Medulla oblongata (tissue), 1 donor: Measurements from ENCODE around the gene PRKG1.
"Not testable (repeated sequence)": the region's sequence is repeated elsewhere in the genome, so short reads cannot be mapped to it uniquely, and the experiment has no call there.

Experiments used
- DNase-seq: peaks from one replicate; pipeline ENCODE4 v3.0.0-alpha.2; 2015; ENCODE audit errors: extremely low spot score

Gene PRKG1

DNA sequence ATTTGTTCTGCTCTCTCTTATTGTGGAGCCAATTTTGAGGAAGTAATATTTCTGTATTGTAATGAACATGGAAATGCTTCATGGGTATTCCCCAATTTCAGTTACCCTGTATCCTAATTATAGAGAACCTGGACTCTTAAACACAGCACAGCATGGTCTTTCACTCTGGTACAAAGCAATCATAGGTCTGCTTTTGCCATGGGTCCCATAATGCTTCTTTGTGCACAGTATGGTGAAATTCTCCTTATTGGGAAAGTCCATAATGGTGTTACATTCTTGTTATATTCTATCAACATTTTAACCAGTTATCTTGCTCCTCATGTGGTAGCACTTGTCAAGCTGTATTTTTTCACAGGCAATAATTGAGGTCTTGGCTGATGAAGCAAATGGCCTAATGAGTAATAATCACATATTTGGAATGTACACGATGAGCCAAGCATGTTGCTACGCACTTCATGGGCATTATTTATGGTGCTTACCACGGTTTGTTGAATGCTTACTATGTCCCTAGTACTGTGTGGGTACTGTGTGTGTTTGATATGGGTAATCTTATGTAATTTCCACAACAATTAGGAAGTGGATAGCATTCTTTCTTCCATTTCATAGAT lies 42.9 kb downstream of the PRKG1 start:
- DNase-seq, result no peak

DNA sequence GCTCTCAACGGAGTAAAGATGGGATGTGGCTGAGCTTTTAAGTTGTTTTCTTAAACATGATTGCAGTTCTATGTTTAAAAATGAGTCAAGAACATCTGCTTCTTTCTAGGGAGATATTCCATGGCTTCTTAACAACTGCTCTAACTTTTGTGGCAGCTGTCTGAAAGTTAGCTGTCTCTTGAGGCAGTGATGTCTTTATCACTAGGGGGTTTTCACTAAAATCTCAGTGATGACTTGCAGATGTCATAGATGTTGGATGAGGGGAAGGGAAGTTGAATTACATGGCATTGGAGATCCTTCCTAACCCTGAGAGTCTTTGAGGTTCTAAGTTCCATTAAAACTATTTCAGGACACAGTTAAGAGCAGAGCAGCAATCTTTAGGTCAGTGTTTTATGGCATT lies 43.5 kb downstream of the PRKG1 start:
- DNase-seq, result no peak

DNA sequence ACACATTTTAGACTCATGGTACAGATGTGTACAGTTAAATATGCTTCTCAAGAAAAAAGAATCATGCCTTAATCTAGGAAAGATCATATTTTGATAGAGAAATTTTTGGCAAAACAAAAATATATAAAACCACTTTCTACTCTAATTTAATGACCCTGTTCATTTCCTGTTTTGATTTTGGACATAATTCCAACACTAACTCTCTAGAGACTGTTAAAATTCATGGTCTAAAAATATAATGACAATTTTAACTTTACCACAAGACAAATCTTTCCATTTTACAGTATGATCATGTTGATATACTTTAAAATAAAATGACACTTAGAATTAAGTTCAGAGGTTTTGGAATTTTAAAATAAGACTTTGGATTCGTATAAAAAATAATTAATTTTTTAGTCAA lies 45.2 kb downstream of the PRKG1 start:
- DNase-seq, result no peak

DNA sequence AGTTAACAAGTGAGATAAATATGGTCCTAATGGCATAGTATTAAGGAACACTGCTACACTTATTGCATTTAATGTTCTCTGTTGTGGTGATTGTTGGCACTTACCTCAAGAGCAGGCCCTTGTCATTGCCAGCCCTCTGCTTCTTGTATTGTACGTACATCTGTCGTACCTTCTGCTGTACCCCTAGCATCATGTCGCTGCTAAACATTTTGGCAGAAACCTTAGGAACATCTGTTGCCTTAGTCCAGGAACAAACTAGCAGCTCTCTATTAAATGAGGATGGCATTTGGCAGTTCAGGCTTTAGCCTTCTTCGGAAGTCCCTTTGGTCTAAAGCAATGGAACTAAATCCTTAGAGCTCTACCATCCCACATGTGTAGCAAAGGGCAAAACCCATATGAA lies 47.6 kb downstream of the PRKG1 start:
- DNase-seq, result no peak

DNA sequence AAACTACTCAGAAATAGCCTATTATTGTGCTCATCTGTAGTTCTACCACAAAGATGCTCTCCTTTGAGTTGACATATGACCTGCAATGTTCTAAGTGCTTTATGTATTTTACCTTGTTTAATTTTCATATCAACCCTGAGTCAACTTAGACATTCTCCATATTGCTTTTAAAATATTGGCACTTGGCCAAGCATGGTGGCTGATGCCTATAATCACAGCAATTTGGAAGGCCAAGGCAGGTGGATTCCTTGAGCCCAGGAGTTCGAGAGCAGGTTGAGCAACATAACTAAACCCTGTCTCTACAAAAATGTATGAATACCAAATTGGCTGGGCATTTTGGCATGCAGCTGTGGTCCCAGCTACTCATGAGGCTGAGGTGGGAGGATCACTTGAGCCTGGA lies 50.6 kb downstream of the PRKG1 start:
- no peak for DNase-seq

DNA sequence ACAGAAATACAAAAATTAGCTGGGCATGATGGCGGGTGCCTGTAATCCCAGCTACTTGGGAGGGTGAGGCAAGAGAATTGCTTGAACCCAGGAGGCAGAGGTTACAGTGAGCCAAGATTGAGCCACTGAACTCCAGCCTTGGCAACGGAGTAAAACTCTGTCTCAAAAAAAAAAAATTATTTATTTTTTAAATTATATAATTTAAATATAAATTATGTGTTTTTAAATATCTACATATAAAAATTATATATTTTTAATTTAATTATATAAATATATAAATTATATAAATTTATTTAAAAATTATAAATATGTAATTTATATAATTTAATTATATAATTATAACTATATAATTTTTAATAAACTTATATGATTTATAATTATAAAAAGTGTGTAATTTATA lies 51.2 kb downstream of the PRKG1 start:
- no peak for DNase-seq

DNA sequence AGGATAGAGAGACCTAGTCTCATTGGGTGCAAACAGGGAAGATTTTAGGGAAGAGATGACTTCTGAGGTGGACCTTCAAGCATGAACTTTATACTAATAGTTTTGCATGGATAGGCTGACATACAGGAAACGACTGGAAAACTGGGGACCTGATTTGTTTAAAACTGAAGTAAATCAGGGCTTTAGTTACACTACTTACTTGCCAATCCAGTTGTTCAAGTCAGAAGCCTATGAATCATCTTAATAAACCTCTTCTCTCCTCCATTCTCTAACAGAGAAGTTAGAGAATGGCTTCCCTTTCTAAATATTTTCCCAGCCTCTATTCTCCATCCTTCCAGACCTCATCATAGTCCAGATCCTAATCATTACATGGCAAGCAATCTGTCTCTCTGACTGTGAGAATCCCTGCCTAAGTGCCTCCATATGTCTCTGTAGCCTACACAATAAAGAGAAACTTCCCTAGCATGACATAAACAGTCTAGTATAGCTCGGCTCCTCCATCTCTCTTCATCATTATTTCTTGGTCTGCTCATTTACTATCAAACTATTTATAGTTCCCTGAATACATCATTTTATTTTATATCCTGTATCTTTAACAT lies 55.8 kb downstream of the PRKG1 start:
- DNase-seq, result no peak

DNA sequence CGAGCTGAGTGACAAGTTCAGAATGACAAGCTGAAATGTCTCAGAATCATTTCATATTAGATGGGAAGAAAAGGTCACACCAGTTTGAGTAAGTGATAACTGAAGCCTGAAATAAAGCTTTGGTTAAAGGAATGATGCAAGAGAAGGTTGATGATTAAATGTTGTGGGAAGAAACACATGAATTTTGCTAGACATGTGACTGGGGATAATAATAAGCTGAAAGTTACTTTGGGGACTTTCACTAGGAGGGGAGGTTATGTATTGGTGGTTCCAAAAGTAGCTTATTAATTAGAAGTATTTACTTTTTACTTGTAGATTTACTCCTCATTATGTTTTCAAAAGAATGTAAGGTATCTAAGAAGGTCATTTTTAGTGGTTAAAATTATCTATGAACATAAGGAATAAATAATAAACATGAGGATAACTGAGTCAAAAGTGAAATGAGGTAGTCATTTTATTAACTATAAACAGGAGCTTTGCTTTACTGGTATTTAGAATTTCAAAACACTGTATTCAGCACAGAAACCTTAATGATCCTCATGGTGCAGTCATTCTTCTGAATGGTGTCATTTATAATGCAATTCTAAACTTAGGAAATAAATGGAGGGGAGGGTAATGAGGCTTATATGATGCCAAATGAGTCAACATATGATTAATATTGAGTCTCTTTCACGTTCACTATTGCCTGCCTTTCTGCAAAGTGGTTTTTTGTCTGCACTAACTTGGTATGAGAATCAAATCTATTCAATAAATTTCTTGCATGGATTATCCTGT lies 63.7 kb downstream of the PRKG1 start:
- DNase-seq, result no peak

DNA sequence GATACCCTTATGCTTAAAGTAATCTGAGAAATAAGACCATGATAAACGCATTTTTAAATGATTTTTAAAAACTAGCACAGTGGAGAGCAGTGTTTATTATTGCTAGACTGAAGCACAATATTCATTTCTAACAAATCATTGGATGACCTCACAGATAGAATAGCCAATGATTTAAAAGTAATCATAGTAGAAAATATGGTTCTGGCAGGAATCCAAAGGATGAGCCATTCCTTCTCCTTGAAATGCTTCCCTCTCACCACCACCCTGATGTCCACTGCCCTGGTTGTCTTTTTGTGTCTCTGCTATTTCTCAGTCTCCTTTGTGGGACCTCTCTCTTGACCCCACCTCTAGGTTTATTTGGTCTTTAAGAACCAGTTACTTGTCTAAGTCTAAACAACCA lies 64.9 kb downstream of the PRKG1 start:
- DNase-seq, result no peak

DNA sequence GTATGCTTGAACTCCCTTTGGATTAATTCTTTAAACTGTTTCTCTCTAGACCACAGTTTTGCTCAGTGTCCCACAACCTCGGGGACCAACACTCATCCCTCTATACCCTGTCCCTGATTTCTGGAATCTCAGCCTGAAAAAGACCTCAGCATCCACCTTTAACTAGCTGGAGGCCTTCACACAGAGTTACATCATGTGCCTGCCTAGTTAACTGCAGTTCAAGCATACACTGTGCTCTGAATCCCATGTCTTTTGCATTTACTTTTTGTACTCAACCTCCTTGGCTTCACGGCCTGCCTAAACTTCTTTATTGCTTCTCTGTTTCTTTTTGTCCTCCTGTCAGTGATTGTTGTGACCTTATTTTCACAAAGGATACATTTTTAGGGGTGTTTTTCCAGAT lies 66.7 kb downstream of the PRKG1 start:
- DNase-seq, result no peak

DNA sequence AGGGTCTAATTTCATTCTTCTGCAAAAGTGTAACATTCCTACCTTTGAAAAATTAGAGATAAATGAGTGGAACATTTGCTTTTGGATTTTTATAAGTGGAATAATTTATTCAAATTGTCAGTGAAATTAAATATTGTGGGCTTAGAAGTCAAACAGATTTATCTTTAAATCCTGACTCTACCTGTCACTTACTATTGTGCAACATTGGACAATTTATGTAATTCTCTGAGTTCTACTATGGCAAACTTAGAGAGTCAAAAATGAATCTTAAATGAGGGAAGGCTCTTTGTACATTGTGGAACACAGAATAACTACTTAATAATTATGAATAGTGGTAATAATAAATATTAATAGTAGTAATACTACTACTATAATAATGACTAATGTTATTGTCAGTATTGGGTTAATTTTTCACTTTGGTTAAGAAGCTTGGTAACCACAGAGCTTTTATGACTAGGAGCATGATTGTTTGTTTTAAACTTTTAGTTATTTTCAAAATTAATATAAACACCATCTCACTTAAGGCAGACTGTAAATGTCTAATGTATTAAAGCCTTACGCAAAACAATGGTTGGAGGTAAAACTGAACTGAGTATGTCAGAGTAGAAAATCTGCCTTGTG lies 70.0 kb downstream of the PRKG1 start:
- no peak for DNase-seq

DNA sequence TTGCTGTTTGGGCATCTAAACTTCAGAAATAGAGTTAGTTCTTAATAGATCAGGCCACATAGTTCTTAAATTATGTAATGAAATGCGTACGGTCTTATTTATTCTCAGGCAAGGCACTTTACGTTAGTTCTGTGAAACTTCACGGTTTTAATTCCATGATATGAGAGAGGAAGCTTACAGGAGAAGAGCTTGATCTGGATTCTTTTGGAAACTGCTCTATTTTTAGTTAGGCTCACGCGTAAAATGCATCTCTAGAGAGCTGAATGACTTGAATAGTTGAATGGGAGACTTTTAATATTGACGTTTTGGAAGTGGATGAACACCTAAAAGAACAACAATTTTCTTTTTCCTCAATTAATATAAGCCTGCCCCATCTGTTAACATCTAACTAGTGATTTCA lies 71.1 kb downstream of the PRKG1 start:
- no peak for DNase-seq

DNA sequence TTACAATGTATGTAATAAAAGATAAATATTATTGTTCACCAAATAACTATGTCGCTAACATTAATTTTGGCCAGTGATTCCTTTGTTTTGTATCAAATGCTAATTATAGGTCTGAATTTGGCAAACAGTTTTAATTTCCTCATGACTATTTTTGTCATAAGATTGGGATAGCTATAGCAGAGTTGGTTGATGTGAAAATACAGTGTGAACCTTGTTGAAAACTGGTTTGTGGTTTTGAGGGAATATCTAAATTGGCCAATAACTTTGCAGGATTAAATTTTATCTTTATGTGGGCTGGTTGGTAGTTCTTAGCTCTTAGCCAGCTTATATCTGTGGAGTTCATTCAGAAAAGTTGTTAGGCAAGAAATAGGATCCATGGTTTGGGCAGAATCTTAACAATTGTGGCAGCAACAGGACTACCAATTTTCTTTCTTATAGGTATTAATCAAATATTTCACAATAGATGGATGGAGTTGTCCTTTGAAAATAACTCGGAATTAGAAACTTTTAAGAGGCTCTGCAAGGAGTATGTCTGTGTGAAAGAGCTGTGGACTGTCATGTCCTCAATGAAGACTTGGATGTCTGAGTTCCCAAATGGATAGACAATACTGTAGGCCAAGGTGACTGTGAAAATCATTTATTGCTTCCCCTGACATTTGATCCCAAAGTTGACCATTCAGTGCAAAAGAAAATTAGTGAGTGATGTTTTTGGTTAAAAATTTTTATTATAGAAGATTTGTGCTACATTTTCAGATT lies 73.5 kb downstream of the PRKG1 start:
- no peak for DNase-seq

DNA sequence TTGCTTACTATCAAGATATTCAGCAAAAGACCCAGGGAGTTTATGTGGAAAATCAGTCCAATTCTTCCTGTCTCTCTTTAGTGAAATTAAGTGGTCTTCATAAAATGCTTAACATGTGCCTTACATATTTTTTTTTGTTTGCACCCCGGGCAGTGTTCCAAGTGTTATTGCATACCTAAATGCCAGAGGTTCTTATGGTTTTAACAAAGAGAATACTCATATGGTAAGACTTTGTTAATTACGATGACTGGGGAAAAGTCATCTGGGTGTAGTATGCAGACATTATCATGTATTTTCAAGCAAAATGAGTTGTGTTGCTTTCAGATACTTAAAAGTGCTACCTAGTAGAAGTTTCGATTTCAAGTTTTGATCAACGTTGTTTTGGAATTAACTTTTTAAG lies 82.6 kb downstream of the PRKG1 start:
- no peak for DNase-seq

DNA sequence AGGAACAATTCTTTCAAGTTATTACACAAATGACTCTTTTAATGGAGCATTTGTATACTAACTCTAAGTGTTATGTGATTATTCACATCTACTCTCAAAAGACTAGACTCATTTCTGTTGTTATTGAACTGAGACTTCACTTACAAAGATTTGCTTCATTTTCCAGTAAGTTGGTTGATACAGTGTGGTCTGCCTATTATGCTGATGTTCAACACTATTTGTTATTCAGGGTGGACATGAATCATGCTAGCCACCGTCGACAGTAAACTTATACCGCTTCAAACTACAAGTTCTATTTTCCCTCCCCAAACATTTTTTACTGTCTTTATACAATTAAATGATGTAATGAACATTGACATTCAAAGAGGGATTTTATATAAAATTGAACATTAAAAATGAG lies 84.5 kb downstream of the PRKG1 start:
- no peak for DNase-seq

DNA sequence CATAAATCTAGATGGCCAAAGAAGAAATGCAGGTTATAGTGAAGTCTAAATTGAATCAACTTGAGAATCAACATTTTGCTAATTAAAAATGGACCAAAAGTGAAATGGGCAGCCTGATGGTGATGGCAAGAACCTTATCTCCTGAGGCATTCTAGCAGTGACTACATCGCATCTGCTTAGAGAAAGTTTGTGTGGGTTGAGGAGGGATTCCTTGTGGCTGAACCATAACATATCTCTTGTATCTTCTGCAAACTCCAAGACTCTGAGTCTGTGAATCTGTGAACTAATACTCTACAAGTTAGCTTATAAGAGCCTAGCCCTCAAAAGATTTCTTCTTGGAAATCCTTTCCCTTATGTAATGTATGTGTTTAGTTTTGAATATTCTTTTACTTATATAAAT lies 85.6 kb downstream of the PRKG1 start:
- no peak for DNase-seq

DNA sequence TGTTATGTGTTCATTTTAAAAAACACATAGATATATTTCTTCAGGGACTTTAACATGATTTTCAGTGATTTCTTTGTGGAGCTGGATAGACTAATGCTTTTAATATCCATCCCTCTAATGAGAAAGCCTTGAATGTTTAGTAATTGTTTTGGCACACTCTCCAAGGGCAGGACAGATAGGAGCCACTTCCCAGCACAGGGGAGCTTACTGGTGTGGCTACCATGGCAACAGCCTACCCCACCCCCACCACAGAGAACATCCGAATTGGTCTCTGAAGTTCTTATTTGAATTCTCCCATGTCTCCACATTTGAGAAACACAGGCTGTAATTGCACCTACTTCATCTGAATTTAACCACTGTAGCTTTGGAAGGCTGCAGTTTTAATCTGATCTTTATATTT lies 87.7 kb downstream of the PRKG1 start:
- DNase-seq, result peak; percentile 5

DNA sequence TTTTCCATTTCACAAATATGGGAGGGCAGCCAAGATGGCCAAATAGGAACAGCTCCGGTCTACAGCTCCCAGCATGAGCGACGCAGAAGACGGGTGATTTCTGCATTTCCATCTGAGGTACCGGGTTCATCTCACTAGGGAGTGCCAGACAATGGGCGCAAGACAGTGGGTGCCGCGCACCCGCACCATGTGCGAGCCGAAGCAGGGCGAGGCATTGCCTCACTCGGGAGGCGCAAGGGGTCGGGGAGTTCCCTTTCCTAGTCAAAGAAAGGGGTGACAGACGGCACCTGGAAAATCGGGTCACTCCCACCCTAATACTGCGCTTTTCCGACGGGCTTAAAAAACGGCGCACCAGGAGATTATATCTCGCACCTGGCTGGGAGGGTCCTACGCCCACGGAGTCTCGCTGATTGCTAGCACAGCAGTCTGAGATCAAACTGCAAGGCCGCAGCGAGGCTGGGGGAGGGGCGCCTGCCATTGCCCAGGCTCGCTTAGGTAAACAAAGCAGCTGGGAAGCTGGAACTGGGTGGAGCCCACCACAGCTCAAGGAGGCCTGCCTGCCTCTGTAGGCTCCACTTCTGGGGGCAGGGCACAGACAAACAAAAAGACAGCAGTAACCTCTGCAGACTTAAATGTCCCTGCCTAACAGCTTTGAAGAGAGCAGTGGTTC lies 89.2 kb downstream of the PRKG1 start:
- DNase-seq, result not testable (repeated sequence)

DNA sequence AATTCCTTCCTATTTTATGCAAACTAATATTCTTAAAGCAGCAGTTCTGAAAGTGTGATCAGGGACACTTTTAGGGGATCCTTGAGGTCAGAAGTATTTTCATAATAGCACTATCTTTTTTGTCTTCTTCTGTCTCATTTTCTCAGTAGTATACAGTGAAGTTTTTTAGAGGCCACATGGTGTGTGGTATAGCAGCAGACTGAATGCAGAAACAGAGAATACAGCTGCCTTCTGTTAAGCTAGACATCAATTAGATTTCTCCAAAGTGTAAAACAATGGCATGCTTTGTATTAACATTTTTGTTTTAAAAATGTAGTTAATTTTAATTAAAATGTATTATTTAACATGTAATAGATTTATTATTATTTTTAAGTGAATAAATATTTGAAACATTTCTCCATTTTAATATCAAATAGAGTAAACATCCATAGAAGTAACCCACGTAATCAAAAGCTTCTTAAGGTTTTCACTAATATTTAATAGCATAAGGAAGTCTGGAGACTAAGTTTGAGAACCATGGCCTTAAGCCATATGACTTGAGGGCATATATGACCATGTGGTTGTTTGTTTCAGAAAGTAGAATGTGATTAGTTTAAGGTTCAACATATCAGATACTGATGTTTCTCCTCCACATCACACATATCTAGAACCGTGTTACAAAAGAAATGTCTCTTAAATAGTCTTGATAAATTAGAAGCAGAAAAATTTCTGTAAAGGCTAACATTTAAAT lies 94.0 kb downstream of the PRKG1 start:
- DNase-seq, result no peak

DNA sequence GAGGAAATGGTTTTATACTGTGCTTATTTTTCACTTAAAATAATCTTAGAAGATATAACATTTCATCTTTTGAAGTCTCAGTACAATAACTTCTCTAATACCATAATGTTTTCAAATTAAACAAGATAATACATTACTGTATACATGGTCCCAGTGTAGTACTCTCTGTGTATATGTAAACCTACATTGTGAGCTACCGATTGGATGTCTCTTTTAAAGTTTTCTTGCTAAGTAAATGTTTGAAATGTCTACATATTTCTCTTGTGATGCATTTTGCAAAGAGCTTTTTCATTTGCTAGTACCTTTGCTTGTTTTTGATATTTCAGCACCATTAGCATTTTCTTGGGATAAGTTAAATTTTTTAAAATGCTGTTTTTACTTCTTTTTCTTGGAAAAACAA lies 94.8 kb downstream of the PRKG1 start:
- no peak for DNase-seq
